K562 (cell line): ENCODE measurements around the gene ARMC6. TPM values are rescaled to one million over a fixed set of nuclear protein-coding genes. Genes with fewer than 3 reads are reported as not detected.

Source experiments
- ASH1L ChIP-seq: fragments of 450-650 bp; IDR thresholded peaks from 2 replicates; pipeline ENCODE4 v1.6.1; 2018; ENCODE audit warnings: borderline replicate concordance, mild to moderate bottlenecking, low read depth; ENCODE audit not compliant: partially characterized antibody
- CBX8 ChIP-seq: fragments of 200-600 bp; sonication (generic); IDR thresholded peaks from 2 replicates; pipeline ENCODE4 v1.6.1; 2012; ENCODE audit warnings: borderline replicate concordance, mixed run types, low read depth, mild to moderate bottlenecking, moderate library complexity, mixed read lengths, low read length, control low read depth, inconsistent platforms; ENCODE audit not compliant: poor library complexity, severe bottlenecking; ENCODE audit errors: extremely low read depth
- CUX1 ChIP-seq: fragments of 200-800 bp; sonication (Bioruptor generic); IDR thresholded peaks from 2 replicates; pipeline ENCODE4 v1.6.1; 2016; ENCODE audit warnings: missing genetic modification characterization, missing compliant biosample characterization
- HDAC6 ChIP-seq: IDR thresholded peaks from 2 replicates; pipeline ENCODE4 v1.6.1; 2012; ENCODE audit warnings: low read depth, mild to moderate bottlenecking, control low read depth, inconsistent platforms, low read length, moderate library complexity
- HMG20B ChIP-seq: fragments of 250-450 bp; sonication (Bioruptor Pico); IDR thresholded peaks from 2 replicates; pipeline ENCODE4 v1.5.0; 2021; ENCODE audit warnings: mild to moderate bottlenecking
- MAFF ChIP-seq: IDR thresholded peaks from 2 replicates; pipeline ENCODE4 v1.6.1; 2012; ENCODE audit warnings: low read length, improper control_type of control experiment
- MYBL2 ChIP-seq, 2 experiments: fragments of 450-650 bp in 1 of 2; sonication (generic) in 1 of 2; formaldehyde crosslinking in 1 of 2; IDR thresholded peaks; 2 replicates each; pipeline versions ENCODE4 v1.6.1 to v1.8.1; 2017 to 2022; ENCODE audit warnings: borderline replicate concordance in 1 of 2, inconsistent platforms in 1 of 2, low read depth in 1 of 2, mild to moderate bottlenecking in 1 of 2, missing genetic modification reagents in 1 of 2, moderate library complexity in 1 of 2
- NELFE ChIP-seq: IDR thresholded peaks from 2 replicates; pipeline ENCODE4 v1.6.1; 2011; ENCODE audit warnings: mild to moderate bottlenecking; ENCODE audit not compliant: insufficient read depth, insufficient read length
- PHF8 ChIP-seq: fragments of 200-600 bp; sonication (generic); IDR thresholded peaks from 2 replicates; pipeline ENCODE4 v1.6.1; 2012; ENCODE audit warnings: mixed run types, mild to moderate bottlenecking, inconsistent platforms, low read length, moderate library complexity, borderline replicate concordance
- RNF2 ChIP-seq: sonication (generic); IDR thresholded peaks from 2 replicates; pipeline ENCODE4 v1.6.1; 2016
- ZBTB26 ChIP-seq: fragments of 450-650 bp; formaldehyde crosslinking; IDR thresholded peaks from 2 replicates; pipeline ENCODE4 v1.4.0; 2022; ENCODE audit warnings: missing genetic modification characterization
- ZFP30 ChIP-seq: fragments of 250-450 bp; sonication (Bioruptor Pico); IDR thresholded peaks from 2 replicates; pipeline ENCODE4 v1.8.0; 2022; ENCODE audit warnings: moderate library complexity, mild to moderate bottlenecking, inconsistent platforms, borderline replicate concordance
- ZFPM2 ChIP-seq: fragments of 250-450 bp; sonication (Bioruptor Pico); IDR thresholded peaks from 2 replicates; pipeline ENCODE4 v1.5.1; 2022; ENCODE audit warnings: mild to moderate bottlenecking
- ZNF3 ChIP-seq: fragments of 250-450 bp; sonication (Bioruptor Pico); IDR thresholded peaks from 2 replicates; pipeline ENCODE4 v1.5.0; 2021; ENCODE audit warnings: mild to moderate bottlenecking, moderate library complexity
- ZNF408 ChIP-seq: fragments of 250-450 bp; sonication (Bioruptor Pico); IDR thresholded peaks from 2 replicates; pipeline ENCODE4 v1.4.0; 2020; ENCODE audit warnings: low read depth, mild to moderate bottlenecking, moderate library complexity
- ZNF586 ChIP-seq: fragments of 450-650 bp; formaldehyde crosslinking; conservative IDR thresholded peaks from 2 replicates; pipeline ENCODE4 v1.4.0; 2020; ENCODE audit warnings: mild to moderate bottlenecking, moderate library complexity
- ZNF589 ChIP-seq: fragments of 200-800 bp; sonication (Bioruptor generic); IDR thresholded peaks from 2 replicates; pipeline ENCODE4 v1.6.1; 2016; ENCODE audit warnings: low read depth, missing genetic modification characterization, missing compliant biosample characterization
- polyA plus RNA-seq, 8 experiments: library from polyadenylated mRNA; depleted of rRNA in 4 of 8; stranded (reverse) in 5 of 8; unstranded in 3 of 8; fragments of >200 nt; fragmentation: Nextera tagmentation in 2 of 8; fragmentation: Illumina TruSeq in 1 of 8; extraction: Ambion mirVana in 2 of 8; extraction: Trizol in 1 of 8; gene quantifications; 2 replicates each; pipeline versions ENCODE4 v1.2.1 to v1.2.3, GENCODE V29; 2011 to 2014; ENCODE audit warnings: inconsistent platforms in 1 of 8, missing spikeins in 1 of 8
- total RNA-seq, 7 experiments: library from RNA; depleted of rRNA in 6 of 7; stranded (reverse); fragments of >200 nt in 6 of 7; fragmentation: Illumina TruSeq in 2 of 7; extraction: Trizol in 2 of 7; gene quantifications; 2 replicates each; pipeline versions ENCODE4 v1.2.1 to v1.2.3, GENCODE V29; 2011 to 2021; ENCODE audit warnings: low replicate concordance in 1 of 7
- TF ChIP-seq, protein P1 (sequence below): fragments of 250-450 bp; sonication (Bioruptor Pico); IDR thresholded peaks from 2 replicates; pipeline ENCODE4 v1.6.1; 2021; ENCODE audit warnings: mild to moderate bottlenecking
- TF ChIP-seq, protein P2 (sequence below): sonication (generic); formaldehyde crosslinking; IDR thresholded peaks from 2 replicates; pipeline ENCODE4 v1.8.0; 2022; ENCODE audit warnings: mild to moderate bottlenecking, low read depth, missing genetic modification reagents

The ARMC6 gene
- total and polyA plus RNA-seq, 9 of the 15 experiments (the other 6 are each of a cell fraction or from before 2014, with no cell fraction given) = 2.1 to 93.4 (median 63.6) TPM

DNA sequence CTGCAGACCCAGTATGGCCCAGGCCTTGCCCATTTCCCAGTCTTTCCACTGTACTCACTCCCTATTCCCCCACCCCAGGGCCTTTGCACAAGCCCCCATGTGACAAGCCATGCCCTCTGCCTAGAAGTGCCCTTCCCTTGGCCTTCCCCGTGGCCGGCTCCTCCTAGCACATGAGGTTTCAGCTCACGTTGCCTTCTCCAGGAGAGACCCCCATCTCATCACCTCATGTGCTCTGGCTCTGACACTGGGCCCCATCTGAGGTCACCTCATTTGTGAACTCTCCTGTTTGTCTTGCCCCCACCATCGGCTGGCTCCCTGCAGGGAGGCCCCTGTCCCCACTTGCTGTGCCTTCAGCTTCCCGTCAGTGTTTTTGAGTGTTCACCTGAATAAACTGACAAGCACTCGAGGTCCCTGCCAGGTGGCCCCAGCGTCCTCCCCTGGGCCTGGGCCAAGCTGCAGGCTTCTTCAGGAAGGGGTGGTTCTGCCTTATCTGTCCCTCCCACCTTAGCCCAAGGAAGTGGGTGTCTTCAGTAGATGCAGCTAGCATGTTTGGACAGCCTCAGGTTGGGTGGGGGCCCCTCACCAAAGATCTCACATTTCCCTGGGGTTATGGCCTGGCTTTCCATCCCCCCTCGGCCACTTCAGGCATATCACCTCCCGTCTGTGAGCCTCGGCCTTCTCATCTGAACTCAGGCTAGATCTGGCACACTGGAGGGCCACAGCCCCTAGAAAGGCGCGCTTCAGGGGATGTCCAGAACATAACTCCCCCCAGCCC, 26.6 kb downstream of the ARMC6 start (continued):
- TF ChIP-seq CUX1 (CRISPR knock-in tag) = no peak
- TF ChIP-seq, protein P1, sequence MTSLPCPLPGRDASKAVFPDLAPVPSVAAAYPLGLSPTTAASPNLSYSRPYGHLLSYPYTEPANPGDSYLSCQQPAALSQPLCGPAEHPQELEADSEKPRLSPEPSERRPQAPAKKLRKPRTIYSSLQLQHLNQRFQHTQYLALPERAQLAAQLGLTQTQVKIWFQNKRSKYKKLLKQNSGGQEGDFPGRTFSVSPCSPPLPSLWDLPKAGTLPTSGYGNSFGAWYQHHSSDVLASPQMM (CRISPR knock-in tag) = no peak
- no peak for TF ChIP-seq MAFF
- no peak for TF ChIP-seq NELFE
- TF ChIP-seq HMG20B = no peak
- TF ChIP-seq MYBL2 (IDR thresholded peaks at IDR 0.05; ENCODE audit: low read depth) = no peak
- no peak for TF ChIP-seq MYBL2 (CRISPR knock-in tag; IDR thresholded peaks at IDR 0.05; ENCODE audit: borderline replicate concordance)
- TF ChIP-seq ASH1L = no peak
- no peak for TF ChIP-seq ZNF3 (CRISPR knock-in tag)
- TF ChIP-seq HDAC6 = no peak
- TF ChIP-seq CBX8 = no peak
- TF ChIP-seq ZBTB26 (CRISPR knock-in tag) = no peak
- TF ChIP-seq, protein P2, sequence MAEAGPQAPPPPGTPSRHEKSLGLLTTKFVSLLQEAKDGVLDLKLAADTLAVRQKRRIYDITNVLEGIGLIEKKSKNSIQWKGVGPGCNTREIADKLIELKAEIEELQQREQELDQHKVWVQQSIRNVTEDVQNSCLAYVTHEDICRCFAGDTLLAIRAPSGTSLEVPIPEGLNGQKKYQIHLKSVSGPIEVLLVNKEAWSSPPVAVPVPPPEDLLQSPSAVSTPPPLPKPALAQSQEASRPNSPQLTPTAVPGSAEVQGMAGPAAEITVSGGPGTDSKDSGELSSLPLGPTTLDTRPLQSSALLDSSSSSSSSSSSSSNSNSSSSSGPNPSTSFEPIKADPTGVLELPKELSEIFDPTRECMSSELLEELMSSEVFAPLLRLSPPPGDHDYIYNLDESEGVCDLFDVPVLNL (CRISPR knock-in tag) = no peak
- TF ChIP-seq ZNF408 (CRISPR knock-in tag) = no peak
- peak; percentile 88; the same call in 1 of the 2 replicates for TF ChIP-seq ZNF589 (CRISPR knock-in tag)
- TF ChIP-seq PHF8 = peak; percentile 33; the same call in 1 of the 2 replicates
- peak; percentile 97 for TF ChIP-seq RNF2
- TF ChIP-seq ZFP30 (CRISPR knock-in tag) = no peak
- no peak for TF ChIP-seq ZFPM2 (CRISPR knock-in tag)
- TF ChIP-seq ZNF586 (CRISPR knock-in tag) = no peak
